HFFc6 (cell line): ENCODE results near the gene RIPK3. TPM values are rescaled to one million over a fixed set of nuclear protein-coding genes. Genes with fewer than 3 reads are reported as not detected.

ENCODE experiments used
- DNase-seq: peaks from one replicate; pipeline ENCODE4 v3.0.0-alpha.2; 2018
- H3K27ac Mint-ChIP-seq: 2 replicates; pipeline ENCODE4 v1.8.0; 2020; ENCODE audit warnings: mild to moderate bottlenecking, mixed read lengths
- H3K27me3 Mint-ChIP-seq: 2 replicates; pipeline ENCODE4 v1.8.0; 2021; ENCODE audit warnings: mild to moderate bottlenecking, moderate library complexity, mixed read lengths; ENCODE audit not compliant: insufficient read depth
- H3K36me3 Mint-ChIP-seq: 2 replicates; pipeline ENCODE4 v1.8.0; 2021; ENCODE audit warnings: low read depth, mixed read lengths
- H3K4me1 Mint-ChIP-seq: 2 replicates; pipeline ENCODE4 v1.8.0; 2020; ENCODE audit warnings: low read depth, mixed read lengths
- H3K4me3 Mint-ChIP-seq: 2 replicates; pipeline ENCODE4 v1.8.0; 2020; ENCODE audit warnings: mild to moderate bottlenecking, moderate library complexity, mixed read lengths
- H3K9me3 Mint-ChIP-seq: 2 replicates; pipeline ENCODE4 v1.8.0; 2020; ENCODE audit warnings: mild to moderate bottlenecking, mixed read lengths
- total RNA-seq, 6 experiments: library from RNA; stranded (reverse); fragmentation: NEBNext Ultra II Directional; extraction: Animal tissue kit (Norgen Biotek cat#: 25700); gene quantifications; 2 replicates in 1 of 6; 3 replicates in 5 of 6; pipeline ENCODE4 v1.2.3, GENCODE V29; 2021
- TF ChIP-seq, protein P1 (sequence below): fragments of 200-600 bp; sonication (generic); IDR thresholded peaks from 2 replicates; pipeline ENCODE4 v1.5.0; 2021; ENCODE audit warnings: antibody characterized with exemption, mild to moderate bottlenecking

Gene RIPK3
- total RNA-seq, 6 experiments from 2014 or later, result not detected

DNA sequence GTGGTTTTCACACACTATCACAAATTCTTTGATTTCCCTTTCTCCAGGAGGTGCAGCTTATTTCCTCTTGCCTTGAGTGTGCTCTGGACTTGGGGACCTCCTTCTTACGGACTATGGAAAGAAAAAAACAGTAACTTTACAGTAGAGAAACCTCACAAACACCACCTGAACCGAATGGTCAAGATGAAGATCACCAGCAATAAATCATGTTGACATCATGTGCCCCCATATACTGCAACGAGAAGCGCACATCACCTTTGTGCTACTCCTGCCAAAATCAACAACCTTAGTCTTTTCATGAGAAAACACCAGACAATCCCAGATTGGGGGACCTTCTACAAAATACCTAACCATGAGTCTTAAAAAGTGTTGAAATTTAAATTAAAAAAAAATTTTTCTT, 45.7 kb upstream of the RIPK3 start:
- Mint-ChIP-seq H3K4me1 (peaks cover 15% of the 10 kb centered on the region), H3K36me3 (no peaks in the 10 kb centered on the region), H3K4me3 (no peak overlapping the region), H3K27ac (no peak overlapping the region), H3K27me3 (peaks cover 8% of the 10 kb centered on the region), H3K9me3 (no peaks in the 10 kb centered on the region)
- no peak for DNase-seq
- TF ChIP-seq, protein P1, sequence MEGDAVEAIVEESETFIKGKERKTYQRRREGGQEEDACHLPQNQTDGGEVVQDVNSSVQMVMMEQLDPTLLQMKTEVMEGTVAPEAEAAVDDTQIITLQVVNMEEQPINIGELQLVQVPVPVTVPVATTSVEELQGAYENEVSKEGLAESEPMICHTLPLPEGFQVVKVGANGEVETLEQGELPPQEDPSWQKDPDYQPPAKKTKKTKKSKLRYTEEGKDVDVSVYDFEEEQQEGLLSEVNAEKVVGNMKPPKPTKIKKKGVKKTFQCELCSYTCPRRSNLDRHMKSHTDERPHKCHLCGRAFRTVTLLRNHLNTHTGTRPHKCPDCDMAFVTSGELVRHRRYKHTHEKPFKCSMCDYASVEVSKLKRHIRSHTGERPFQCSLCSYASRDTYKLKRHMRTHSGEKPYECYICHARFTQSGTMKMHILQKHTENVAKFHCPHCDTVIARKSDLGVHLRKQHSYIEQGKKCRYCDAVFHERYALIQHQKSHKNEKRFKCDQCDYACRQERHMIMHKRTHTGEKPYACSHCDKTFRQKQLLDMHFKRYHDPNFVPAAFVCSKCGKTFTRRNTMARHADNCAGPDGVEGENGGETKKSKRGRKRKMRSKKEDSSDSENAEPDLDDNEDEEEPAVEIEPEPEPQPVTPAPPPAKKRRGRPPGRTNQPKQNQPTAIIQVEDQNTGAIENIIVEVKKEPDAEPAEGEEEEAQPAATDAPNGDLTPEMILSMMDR, result no peak

DNA sequence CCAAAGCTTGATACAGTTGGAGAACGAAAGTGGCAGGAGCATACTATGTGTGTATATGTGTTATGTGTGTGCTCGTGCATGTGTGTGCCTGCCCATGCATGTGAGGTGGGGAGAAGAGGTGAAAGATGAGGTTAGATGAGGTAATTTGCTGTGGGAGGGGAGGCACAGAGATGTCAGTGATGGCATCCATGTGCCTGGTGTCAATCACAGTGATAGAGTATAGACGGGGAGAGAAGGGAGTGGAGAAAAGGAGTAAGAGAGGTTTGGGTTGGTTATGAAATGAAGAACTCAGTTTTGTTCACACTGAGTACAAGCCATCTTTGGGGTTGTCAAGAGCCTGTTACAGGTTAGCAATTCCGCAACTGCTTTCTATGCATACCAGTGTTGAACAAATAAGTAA, 44.4 kb upstream of the RIPK3 start:
- Mint-ChIP-seq H3K4me3 (no peak overlapping the region), H3K4me1 (peaks cover 11% of the 10 kb centered on the region)
- no peak for DNase-seq

DNA sequence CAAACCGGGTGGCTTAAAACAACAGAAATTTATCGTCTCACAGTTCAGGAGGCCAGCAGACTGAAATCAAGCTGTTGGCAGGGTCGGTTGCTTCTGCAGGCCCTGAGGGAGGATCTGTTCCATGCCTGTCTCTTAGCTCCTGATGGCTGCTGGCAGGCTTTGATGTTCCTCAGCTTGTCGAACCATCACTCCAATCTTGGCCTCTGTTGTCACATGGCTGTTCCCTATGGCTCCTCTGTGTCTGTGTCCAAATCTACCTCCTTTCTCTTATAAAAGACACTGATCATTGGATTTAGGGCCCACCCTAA, 42.2 kb upstream of the RIPK3 start:
- DNase-seq, result no peak
- peaks cover 10% of the 10 kb centered on the region; the same call in 1 of the 2 replicates for H3K4me1 Mint-ChIP-seq
- no peak overlapping the region for H3K27ac Mint-ChIP-seq
- peaks cover 3% of the 10 kb centered on the region for H3K36me3 Mint-ChIP-seq
- peaks cover 7% of the 10 kb centered on the region for H3K27me3 Mint-ChIP-seq
- no peak overlapping the region for H3K4me3 Mint-ChIP-seq
- no peaks in the 10 kb centered on the region for H3K9me3 Mint-ChIP-seq
- TF ChIP-seq, protein P1, result no peak

More for the DNA sequence above, 44.4 kb upstream of the RIPK3 start:
- Mint-ChIP-seq H3K9me3 (no peaks in the 10 kb centered on the region), H3K27ac (no peak overlapping the region), H3K27me3 (peaks cover 5% of the 10 kb centered on the region), H3K36me3 (no peaks in the 10 kb centered on the region)
- TF ChIP-seq, protein P1, result no peak

DNA sequence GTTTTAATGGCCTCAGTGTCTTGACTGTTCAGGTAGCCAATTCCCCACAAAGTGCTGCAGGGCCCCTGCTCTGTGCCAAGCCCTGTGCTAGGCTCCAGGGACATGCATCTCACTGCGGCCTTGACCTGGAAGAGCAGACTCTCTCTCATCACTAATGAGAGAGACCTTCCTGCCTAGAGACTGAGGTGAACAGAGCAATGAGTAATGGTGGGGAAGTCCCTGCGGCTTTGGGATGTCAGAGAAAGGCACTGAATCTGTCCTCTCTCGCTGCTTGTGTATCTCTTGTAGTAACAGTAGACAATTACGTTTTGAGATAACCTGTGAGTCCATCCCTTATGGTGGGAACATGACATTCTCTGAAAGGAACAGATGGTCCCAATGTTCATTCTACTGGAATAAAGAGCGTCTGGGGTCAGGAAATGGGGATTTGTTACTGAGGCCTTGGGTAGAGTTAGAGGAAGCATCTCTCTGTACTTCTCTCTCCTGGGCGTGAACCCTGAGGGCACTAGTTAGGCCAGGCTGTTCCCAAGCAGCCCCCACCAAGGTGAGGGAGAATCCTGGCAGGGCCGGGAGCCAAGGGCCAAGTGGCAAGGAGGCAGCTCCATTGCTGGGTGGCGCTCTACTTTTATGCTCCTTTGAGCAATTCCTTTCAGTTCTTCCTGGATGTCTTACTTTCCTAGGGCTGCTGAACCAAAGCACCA, 41.7 kb upstream of the RIPK3 start:
- no peak overlapping the region for H3K4me3 Mint-ChIP-seq
- peaks cover 7% of the 10 kb centered on the region for H3K36me3 Mint-ChIP-seq
- H3K4me1 Mint-ChIP-seq, result peaks cover 12% of the 10 kb centered on the region; the same call in 1 of the 2 replicates
- H3K9me3 Mint-ChIP-seq, result no peaks in the 10 kb centered on the region
- peaks cover 2% of the 10 kb centered on the region for H3K27me3 Mint-ChIP-seq
- TF ChIP-seq, protein P1, result no peak
- H3K27ac Mint-ChIP-seq, result no peak overlapping the region
- no peak for DNase-seq

DNA sequence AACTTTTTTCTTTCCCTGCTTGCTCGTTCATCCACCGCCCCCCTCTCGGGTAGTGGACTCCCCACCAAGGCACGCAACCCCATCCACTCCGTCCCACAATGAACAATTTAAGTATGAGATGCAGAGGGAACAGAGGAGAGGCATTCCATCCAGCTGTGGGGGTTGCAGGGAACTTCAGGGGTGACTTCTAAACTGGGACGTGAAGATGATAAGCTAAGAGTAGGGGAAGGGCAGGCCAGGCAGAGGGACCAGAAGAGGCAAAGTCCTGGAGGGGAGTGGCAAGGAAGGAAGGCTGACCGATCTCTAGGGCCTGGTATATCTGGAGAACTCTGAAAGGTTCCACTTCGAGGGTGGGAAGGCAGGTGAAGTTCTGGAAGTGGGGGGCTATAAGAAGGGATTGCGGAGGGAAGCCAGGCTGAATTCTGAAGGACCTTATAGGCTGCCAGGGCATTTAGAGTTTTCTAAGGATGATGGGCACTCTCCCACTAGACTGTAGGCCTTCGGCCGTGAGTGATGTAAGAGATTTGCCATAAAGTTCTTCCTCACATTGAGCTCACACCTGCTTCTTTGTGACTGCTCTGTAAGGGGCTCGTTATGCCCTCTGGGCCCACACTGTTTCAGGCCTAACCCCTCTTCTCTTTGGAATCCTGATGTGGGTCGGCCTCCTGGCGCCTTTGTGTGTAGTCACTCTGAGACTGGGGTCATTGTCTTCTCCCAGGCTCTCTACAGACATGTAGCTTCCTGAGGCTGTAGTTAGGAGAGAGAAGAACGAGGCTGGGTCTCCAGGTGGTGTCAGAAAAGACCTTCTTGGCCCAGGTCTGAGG, 40.3 kb upstream of the RIPK3 start:
- no peak overlapping the region for H3K27ac Mint-ChIP-seq
- TF ChIP-seq, protein P1, result no peak
- peaks cover 12% of the 10 kb centered on the region; the same call in 1 of the 2 replicates for H3K4me1 Mint-ChIP-seq

More for the DNA sequence above, 40.3 kb upstream of the RIPK3 start:
- H3K36me3 Mint-ChIP-seq, result peaks cover 7% of the 10 kb centered on the region
- DNase-seq, result no peak
- no peaks in the 10 kb centered on the region for H3K9me3 Mint-ChIP-seq
- H3K27me3 Mint-ChIP-seq, result peaks cover 2% of the 10 kb centered on the region
- no peak overlapping the region for H3K4me3 Mint-ChIP-seq
